IMR-90 (cell line): ENCODE measurements around the gene LRRK2. TPM values are rescaled to one million over a fixed set of nuclear protein-coding genes. Genes with fewer than 3 reads are reported as not detected.

ENCODE experiments used
- ATAC-seq: fragments of 200-7000 bp; cut with Tn5 transposase; 2 replicates; pipeline ENCODE4 v1.9.1; 2020; ENCODE audit warnings: low read depth, mild to moderate bottlenecking, moderate library complexity
- BruUV-seq: library from RNA; stranded (reverse); fragments of 400-500 nt; replicated peaks from 2 replicates; lab custom pipeline; 2021; lab: Mats Ljungman, UMichigan
- CTCF ChIA-PET: fragments of 300-600 bp; formaldehyde crosslinking; extraction: SDS; loops from one replicate; lab custom pipeline; 2021; ENCODE audit warnings: antibody characterized with exemption; lab: Yijun Ruan, JAX
- POLR2A ChIA-PET: fragments of 300-600 bp; sonication (Branson Sonifier 250); formaldehyde crosslinking; loops from one replicate; lab custom pipeline; 2022; ENCODE audit warnings: antibody characterized with exemption; ENCODE audit not compliant: unreplicated experiment; lab: Charles Lee
- DNase-seq: peaks from one replicate; pipeline ENCODE4 v3.0.0; 2013
- H2AFZ ChIP-seq: replicated peaks from 2 replicates; pipeline ENCODE3; 2013; ENCODE audit warnings: low read length, mild to moderate bottlenecking; ENCODE audit not compliant: poor library complexity
- H2AK5ac ChIP-seq: 2 replicates; pipeline ENCODE4 v1.6.1; 2013; ENCODE audit warnings: low read depth, low read length, inconsistent platforms
- H2AK9ac ChIP-seq: replicated peaks from 2 replicates; pipeline ENCODE3; 2013; ENCODE audit warnings: mild to moderate bottlenecking, low read depth, low read length, moderate library complexity; ENCODE audit not compliant: poor library complexity
- H2BK120ac ChIP-seq: 2 replicates; pipeline ENCODE4 v1.6.1; 2013; ENCODE audit warnings: low read depth, low read length, inconsistent platforms
- H2BK15ac ChIP-seq: 3 replicates; pipeline ENCODE4 v1.6.1; 2013; ENCODE audit warnings: low read depth, low read length, inconsistent platforms
- H2BK20ac ChIP-seq: 2 replicates; pipeline ENCODE4 v1.6.1; 2013; ENCODE audit warnings: low read depth, mild to moderate bottlenecking, inconsistent platforms, low read length, moderate library complexity
- H2BK5ac ChIP-seq: 2 replicates; pipeline ENCODE4 v1.6.1; 2013; ENCODE audit warnings: mild to moderate bottlenecking, low read depth, low read length, inconsistent platforms; ENCODE audit not compliant: poor library complexity, severe bottlenecking
- H3K14ac ChIP-seq: replicated peaks from 2 replicates; pipeline ENCODE4 v1.6.1; 2013; ENCODE audit warnings: low read depth, low read length, inconsistent platforms
- H3K18ac ChIP-seq: 2 replicates; pipeline ENCODE4 v1.6.1; 2013; ENCODE audit warnings: low read depth, low read length, control low read depth
- H3K23ac ChIP-seq: 2 replicates; pipeline ENCODE4 v1.6.1; 2013; ENCODE audit warnings: low read depth, low read length, inconsistent platforms
- H3K27ac ChIP-seq: 2 replicates; pipeline ENCODE4 v1.5.1; 2013; ENCODE audit warnings: mild to moderate bottlenecking, control low read depth, low read length; ENCODE audit not compliant: insufficient read depth
- H3K27me3 ChIP-seq: 2 replicates; pipeline ENCODE4 v1.6.1; 2013; ENCODE audit warnings: low read length; ENCODE audit not compliant: control insufficient read depth, insufficient read depth
- H3K36me3 ChIP-seq: 2 replicates; pipeline ENCODE4 v1.6.1; 2013; ENCODE audit warnings: low read length, mixed read lengths; ENCODE audit not compliant: control insufficient read depth, insufficient read depth
- H3K4ac ChIP-seq: 2 replicates; pipeline ENCODE4 v1.6.1; 2013; ENCODE audit warnings: low read depth, low read length, inconsistent platforms
- H3K4me1 ChIP-seq: 2 replicates; pipeline ENCODE4 v1.6.1; 2013; ENCODE audit warnings: low read length, mixed read lengths; ENCODE audit not compliant: control insufficient read depth, insufficient read depth
- H3K4me2 ChIP-seq: 2 replicates; pipeline ENCODE4 v1.6.1; 2013; ENCODE audit warnings: low read depth, mild to moderate bottlenecking, control low read depth, low read length, moderate library complexity
- H3K4me3 ChIP-seq: 2 replicates; pipeline ENCODE4 v1.5.1; 2013; ENCODE audit warnings: low read depth, mild to moderate bottlenecking, control low read depth, low read length, moderate library complexity; ENCODE audit not compliant: insufficient read depth
- H3K56ac ChIP-seq: 2 replicates; pipeline ENCODE4 v1.6.1; 2013; ENCODE audit warnings: low read length, inconsistent platforms; ENCODE audit not compliant: insufficient read depth; ENCODE audit errors: extremely low read depth
- H3K79me1 ChIP-seq, 2 experiments: 2 replicates each; pipeline ENCODE4 v1.6.1; 2013; ENCODE audit warnings: low read length in 2 of 2, inconsistent platforms in 1 of 2, low read depth in 1 of 2
- H3K9ac ChIP-seq: 2 replicates; pipeline ENCODE4 v1.6.1; 2013; ENCODE audit warnings: low read depth, low read length, control low read depth
- H3K9me1 ChIP-seq: 2 replicates; pipeline ENCODE4 v1.6.1; 2013; ENCODE audit warnings: low read length, inconsistent platforms; ENCODE audit not compliant: insufficient read depth
- H3K9me3 ChIP-seq: 2 replicates; pipeline ENCODE4 v1.6.1; 2013; ENCODE audit warnings: low read length; ENCODE audit not compliant: control insufficient read depth, insufficient read depth
- H4K20me1 ChIP-seq: 2 replicates; pipeline ENCODE4 v1.6.1; 2013; ENCODE audit warnings: low read length, inconsistent platforms; ENCODE audit not compliant: insufficient read depth
- H4K5ac ChIP-seq: 2 replicates; pipeline ENCODE4 v1.6.1; 2013; ENCODE audit warnings: mild to moderate bottlenecking, low read depth, low read length, control low read depth
- H4K8ac ChIP-seq, 2 experiments: 2 replicates each; pipeline ENCODE4 v1.6.1; 2013; ENCODE audit warnings: low read depth in 2 of 2, low read length in 2 of 2, control low read depth in 1 of 2, inconsistent platforms in 1 of 2
- H4K91ac ChIP-seq: 2 replicates; pipeline ENCODE4 v1.6.1; 2013; ENCODE audit warnings: low read depth, low read length, inconsistent platforms; ENCODE audit not compliant: insufficient read depth
- BHLHE40 ChIP-seq: fragments of 150-350 bp; IDR thresholded peaks from 2 replicates; pipeline ENCODE4 v1.6.1; 2016; ENCODE audit warnings: mild to moderate bottlenecking, low read depth, low read length
- CEBPB ChIP-seq: IDR thresholded peaks from 2 replicates; pipeline ENCODE4 v1.6.1; 2012; ENCODE audit warnings: low read depth, low read length, improper control_type of control experiment
- CHD1 ChIP-seq: IDR thresholded peaks from 2 replicates; pipeline ENCODE4 v1.6.1; 2012; ENCODE audit warnings: low read depth, low read length, improper control_type of control experiment
- ELK1 ChIP-seq: fragments of 150-350 bp; IDR thresholded peaks from 2 replicates; pipeline ENCODE4 v1.6.1; 2016; ENCODE audit warnings: low read depth, mild to moderate bottlenecking, low read length, moderate library complexity, borderline replicate concordance
- FOS ChIP-seq: fragments of 150-350 bp; IDR thresholded peaks from 2 replicates; pipeline ENCODE4 v1.6.1; 2016; ENCODE audit warnings: low read depth, low read length
- MAFK ChIP-seq: IDR thresholded peaks from 2 replicates; pipeline ENCODE4 v1.6.1; 2012; ENCODE audit warnings: low read depth, low read length, improper control_type of control experiment
- MAZ ChIP-seq: IDR thresholded peaks from 2 replicates; pipeline ENCODE4 v1.6.1; 2012; ENCODE audit warnings: low read depth, mild to moderate bottlenecking, low read length, improper control_type of control experiment, moderate library complexity, borderline replicate concordance
- MXI1 ChIP-seq: IDR thresholded peaks from 2 replicates; pipeline ENCODE4 v1.6.1; 2012; ENCODE audit warnings: low read depth, mild to moderate bottlenecking, low read length, moderate library complexity, borderline replicate concordance
- RCOR1 ChIP-seq: IDR thresholded peaks from 2 replicates; pipeline ENCODE4 v1.6.1; 2012; ENCODE audit warnings: mild to moderate bottlenecking, low read length, improper control_type of control experiment; ENCODE audit not compliant: insufficient replicate concordance
- RFX5 ChIP-seq: IDR thresholded peaks from 2 replicates; pipeline ENCODE4 v1.8.0; 2012; ENCODE audit warnings: low read depth, mild to moderate bottlenecking, low read length, moderate library complexity
- SMC3 ChIP-seq: fragments of 150-350 bp; IDR thresholded peaks from 2 replicates; pipeline ENCODE4 v1.6.1; 2016; ENCODE audit warnings: low read depth, mild to moderate bottlenecking, antibody characterized with exemption, low read length, moderate library complexity
- USF2 ChIP-seq: fragments of 150-350 bp; IDR thresholded peaks from 2 replicates; pipeline ENCODE4 v1.6.1; 2017; ENCODE audit warnings: mild to moderate bottlenecking, antibody characterized with exemption, low read length, low read depth
- WGBS, 2 experiments: methylation state at CpG; one replicate each; pipeline versions ENCODE4 v1.1.5 to v1.1.7; 2013; ENCODE audit warnings: missing lambda C conversion rate in 2 of 2; ENCODE audit not compliant: insufficient read length in 1 of 2; ENCODE audit errors: extremely low coverage in 2 of 2; 5-methylcytosine and 5-hydroxymethylcytosine counted together
- dilution Hi-C: fragments of 300-500 bp; cut with HindIII; formaldehyde crosslinking; loops from one replicate; pipeline ENCODE4 v1.14.3; 2018; ENCODE audit warnings: low sequenced_read_pairs; ENCODE audit not compliant: unreplicated experiment
- in situ Hi-C: fragments of 300-500 bp; cut with MboI; formaldehyde crosslinking; loops from 3 replicates; pipeline ENCODE4 v1.14.3; 2019; ENCODE audit warnings: low sequenced_read_pairs, inconsistent platforms, mixed read lengths
- intact Hi-C: fragments of 100-400 bp; cut with micrococcal nuclease; formaldehyde crosslinking; loops from 2 replicates; pipeline ENCODE4 v1.10.0; 2022
- polyA plus RNA-seq, 3 experiments: library from polyadenylated mRNA; depleted of rRNA; stranded (reverse); fragments of >200 nt; gene quantifications; 2 replicates each; pipeline ENCODE4 v1.2.3, GENCODE V29; 2012; ENCODE audit warnings: low replicate concordance in 1 of 3
- total RNA-seq: library from RNA; depleted of rRNA; stranded (reverse); fragments of >200 nt; gene quantifications from 2 replicates; pipeline ENCODE4 v1.2.3, GENCODE V29; 2012
- TF ChIP-seq, protein P1 (sequence below): conservative IDR thresholded peaks from 2 replicates; pipeline ENCODE4 v1.5.1; 2012; ENCODE audit warnings: mild to moderate bottlenecking, low read depth, low read length, improper control_type of control experiment

The LRRK2 gene
- total and polyA plus RNA-seq, 2 of the 4 experiments (the other 2 are of a cell fraction), result 0.17 to 0.54 TPM

DNA sequence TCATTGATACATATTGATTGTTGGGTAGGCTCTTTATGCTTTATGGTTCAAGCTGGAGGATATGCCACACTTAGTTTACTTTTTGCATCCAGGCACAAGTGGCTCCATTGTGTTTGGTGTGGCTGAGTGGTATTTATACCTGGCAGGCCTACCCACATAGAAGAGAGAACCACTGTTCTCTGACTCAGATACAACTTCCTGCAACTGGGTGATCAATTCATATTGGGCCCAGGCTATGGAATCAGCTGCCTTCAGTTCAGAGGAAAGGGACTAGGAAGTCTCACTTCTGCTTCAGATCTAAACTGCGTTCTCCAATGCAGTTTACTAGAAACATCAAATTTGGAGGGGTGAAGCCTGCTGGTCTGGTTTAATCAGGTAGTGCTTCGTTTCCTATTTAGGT lies 49.8 kb upstream of the LRRK2 start:
- no peak overlapping the region for H3K14ac ChIP-seq
- no peaks in the 10 kb centered on the region for H3K9me3 ChIP-seq
- no peak overlapping the region for H3K4me3 ChIP-seq
- dilution Hi-C loops, result no loop called here
- ATAC-seq, result no peak
- no peaks in the 10 kb centered on the region for H4K20me1 ChIP-seq
- no peak overlapping the region for H3K23ac ChIP-seq
- CTCF ChIA-PET, result no interaction called here
- no peak overlapping the region for H3K27ac ChIP-seq
- no peak overlapping the region for H3K9ac ChIP-seq
- no peak overlapping the region for H2BK120ac ChIP-seq
- H3K4me2 ChIP-seq, result no peak overlapping the region
- no peaks in the 10 kb centered on the region for H3K79me1 ChIP-seq
- H2BK5ac ChIP-seq, result no peak overlapping the region
- H3K18ac ChIP-seq, result no peak overlapping the region
- H3K56ac ChIP-seq, result no peak overlapping the region
- H3K4me1 ChIP-seq, result no peaks in the 10 kb centered on the region
- no peak overlapping the region for H4K8ac ChIP-seq
- intact Hi-C loops, result no loop called here
- BruUV-seq, result no TSS peak
- POLR2A ChIA-PET, result no interaction called here
- no peak overlapping the region for H2AK9ac ChIP-seq
- WGBS, 2 experiments, result no CpG with 5 or more reads among the region's 2 CpGs
- no peak overlapping the region for H3K4ac ChIP-seq
- H2AK5ac ChIP-seq, result no peak overlapping the region
- no peaks in the 10 kb centered on the region for H3K9me1 ChIP-seq
- TF ChIP-seq RCOR1 (no peak), FOS (no peak), MAFK (no peak), CEBPB (no peak), MXI1 (no peak), USF2 (no peak), CHD1 (no peak), ELK1 (no peak), RFX5 (no peak), MAZ (no peak), SMC3 (no peak), BHLHE40 (no peak)
- TF ChIP-seq, protein P1, sequence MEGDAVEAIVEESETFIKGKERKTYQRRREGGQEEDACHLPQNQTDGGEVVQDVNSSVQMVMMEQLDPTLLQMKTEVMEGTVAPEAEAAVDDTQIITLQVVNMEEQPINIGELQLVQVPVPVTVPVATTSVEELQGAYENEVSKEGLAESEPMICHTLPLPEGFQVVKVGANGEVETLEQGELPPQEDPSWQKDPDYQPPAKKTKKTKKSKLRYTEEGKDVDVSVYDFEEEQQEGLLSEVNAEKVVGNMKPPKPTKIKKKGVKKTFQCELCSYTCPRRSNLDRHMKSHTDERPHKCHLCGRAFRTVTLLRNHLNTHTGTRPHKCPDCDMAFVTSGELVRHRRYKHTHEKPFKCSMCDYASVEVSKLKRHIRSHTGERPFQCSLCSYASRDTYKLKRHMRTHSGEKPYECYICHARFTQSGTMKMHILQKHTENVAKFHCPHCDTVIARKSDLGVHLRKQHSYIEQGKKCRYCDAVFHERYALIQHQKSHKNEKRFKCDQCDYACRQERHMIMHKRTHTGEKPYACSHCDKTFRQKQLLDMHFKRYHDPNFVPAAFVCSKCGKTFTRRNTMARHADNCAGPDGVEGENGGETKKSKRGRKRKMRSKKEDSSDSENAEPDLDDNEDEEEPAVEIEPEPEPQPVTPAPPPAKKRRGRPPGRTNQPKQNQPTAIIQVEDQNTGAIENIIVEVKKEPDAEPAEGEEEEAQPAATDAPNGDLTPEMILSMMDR, result no peak
- no peak overlapping the region for H2BK20ac ChIP-seq
- H2BK15ac ChIP-seq, result no peak overlapping the region
- no peaks in the 10 kb centered on the region for H3K27me3 ChIP-seq
- no peak overlapping the region for H4K5ac ChIP-seq
- no peak for DNase-seq
- H2AFZ ChIP-seq, result no peak overlapping the region
- no peak overlapping the region for H4K91ac ChIP-seq
- in situ Hi-C loops, result no loop called here
- no peaks in the 10 kb centered on the region for H3K36me3 ChIP-seq
